ENCODE results near the gene CPXM1. TPM values are rescaled to one million over a fixed set of nuclear protein-coding genes. Genes with fewer than 3 reads are reported as not detected.

Gene CPXM1
- total RNA-seq, 1 donor from 2014 or later, result 19.4 TPM

GRCh38 chr20:2807019-2807418 lies 6.6 kb upstream of the CPXM1 start:
- intact Hi-C loops (cut with DNase I), result no loop called here
- no peak for DNase-seq (ENCODE audit: extremely low spot score in 2 of 2)
- H3K27me3 ChIP-seq, result no peaks in the 10 kb centered on the region

GRCh38 chr20:2806351-2806701 lies 5.9 kb upstream of the CPXM1 start:
- TF ChIP-seq CTCF (IDR thresholded peaks at IDR 0.05) (no peak), POLR2AphosphoS5 (IDR thresholded peaks at IDR 0.05; ENCODE audit: insufficient read depth in 1 of 2, low read depth in 1 of 2) (no peak), POLR2A (IDR thresholded peaks at IDR 0.05) (no peak)
- no peaks in the 10 kb centered on the region for H3K9me3 ChIP-seq
- no peaks in the 10 kb centered on the region for H3K36me3 ChIP-seq
- intact Hi-C loops (cut with DNase I), result no loop called here
- peaks cover under 1% of the 10 kb centered on the region for H3K4me1 ChIP-seq
- DNase-seq (ENCODE audit: extremely low spot score in 2 of 2), result no peak
- H3K4me3 ChIP-seq, result no peak overlapping the region
- H3K27me3 ChIP-seq, result no peaks in the 10 kb centered on the region
- H3K27ac ChIP-seq, result no peak overlapping the region

More at GRCh38 chr20:2807019-2807418, 6.6 kb upstream of the CPXM1 start:
- Histone ChIP-seq H3K27ac (no peak overlapping the region), H3K9me3 (no peaks in the 10 kb centered on the region), H3K4me1 (no peaks in the 10 kb centered on the region), H3K36me3 (no peaks in the 10 kb centered on the region), H3K4me3 (no peak overlapping the region)
- TF ChIP-seq CTCF (IDR thresholded peaks at IDR 0.05), result no peak
- TF ChIP-seq POLR2A (IDR thresholded peaks at IDR 0.05), result no peak

- Histone ChIP-seq H3K27ac (no peak overlapping the region), H3K4me3 (no peak overlapping the region), H3K9me3 (no peaks in the 10 kb centered on the region), H3K4me1 (peaks cover 6% of the 10 kb centered on the region), H3K27me3 (no peaks in the 10 kb centered on the region), H3K36me3 (no peaks in the 10 kb centered on the region)
- intact Hi-C loops (cut with DNase I), result no loop called here
- DNase-seq (ENCODE audit: extremely low spot score in 2 of 2), result no peak
- no peak for TF ChIP-seq POLR2AphosphoS5 (IDR thresholded peaks at IDR 0.05; ENCODE audit: insufficient read depth in 1 of 2, low read depth in 1 of 2)
- TF ChIP-seq CTCF (IDR thresholded peaks at IDR 0.05), result no peak
- no peak for TF ChIP-seq POLR2A (IDR thresholded peaks at IDR 0.05)
These were observed 5.4 kb upstream of the CPXM1 start for GRCh38 chr20:2805689-2806350.

GRCh38 chr20:2804852-2805688 lies 4.6 kb upstream of the CPXM1 start:
- no peaks in the 10 kb centered on the region for H3K9me3 ChIP-seq
- H3K27me3 ChIP-seq, result no peaks in the 10 kb centered on the region
- no peak overlapping the region for H3K4me3 ChIP-seq
- H3K4me1 ChIP-seq, result peaks cover 13% of the 10 kb centered on the region
- no peak for DNase-seq (ENCODE audit: extremely low spot score in 2 of 2)
- intact Hi-C loops (cut with DNase I), result no loop called here
- TF ChIP-seq POLR2A (IDR thresholded peaks at IDR 0.05), result no peak
- TF ChIP-seq CTCF (IDR thresholded peaks at IDR 0.05), result no peak
- TF ChIP-seq POLR2AphosphoS5 (IDR thresholded peaks at IDR 0.05; ENCODE audit: insufficient read depth in 1 of 2, low read depth in 1 of 2), result no peak
- H3K27ac ChIP-seq, result peak overlapping the region; percentile 53
- no peaks in the 10 kb centered on the region for H3K36me3 ChIP-seq

Measured in vagina (tissue), 2 donors.